SH-SY5Y (cell line): ENCODE data around the gene PGM2.

Source experiments
- GATA2 ChIP-seq: IDR thresholded peaks from 2 replicates; pipeline ENCODE4 v1.6.1; 2011; ENCODE audit warnings: mild to moderate bottlenecking, low read depth, low read length
- GATA3 ChIP-seq: IDR thresholded peaks from 2 replicates; pipeline ENCODE4 v1.6.1; 2011; ENCODE audit warnings: low read depth, mild to moderate bottlenecking, low read length, moderate library complexity

- no peak for TF ChIP-seq GATA3
- no peak for TF ChIP-seq GATA2
Observed at GRCh38 chr4:37830640-37831039, 4.2 kb downstream of the PGM2 start.
